ENCODE measurements around the gene BOLL. TPM values are rescaled to one million over a fixed set of nuclear protein-coding genes. Genes with fewer than 3 reads are reported as not detected.
A peak's percentile ranks its signal among the peaks of the same experiment; 100 is the strongest.

Gene BOLL
- total RNA-seq, 6 experiments from 2014 or later = not detected

- WGBS (ENCODE audit: insufficient coverage, low coverage, low lambda C conversion rate, missing lambda C conversion rate) = 39% methylated on average over 2 of the region's 2 CpGs
- no peak overlapping the region for H3K4me3 ChIP-seq
- H3K27me3 ChIP-seq = no peaks in the 10 kb centered on the region
- ATAC-seq (no peak), DNase-seq (no peak)
- no peaks in the 10 kb centered on the region for H3K36me3 ChIP-seq
- H3K4me1 ChIP-seq = peaks cover 0 to 27% (median 10%) of the 10 kb centered on the region in 4 donors
- no peaks in the 10 kb centered on the region for H3K9me3 ChIP-seq
- TF ChIP-seq CTCF (IDR thresholded peaks at IDR 0.05) (no peak), POLR2A (IDR thresholded peaks at IDR 0.05) (no peak)
- intact Hi-C loops (cut with DNase I) = no loop called here
- H3K27ac ChIP-seq = no peak overlapping the region
Observed at GRCh38 chr2:197708331-197708730, 76.8 kb downstream of the BOLL start.

- no peaks in the 10 kb centered on the region for H3K9me3 ChIP-seq
- H3K27me3 ChIP-seq = no peaks in the 10 kb centered on the region
- DNase-seq = no peak
- no peaks in the 10 kb centered on the region for H3K36me3 ChIP-seq
- peak overlapping the region in 1 of 3 donors; percentile 89 for H3K4me3 ChIP-seq
- peaks cover 0 to 27% (median 10%) of the 10 kb centered on the region in 4 donors for H3K4me1 ChIP-seq
- no peak overlapping the region for H3K27ac ChIP-seq
- WGBS (ENCODE audit: insufficient coverage, low coverage, low lambda C conversion rate, missing lambda C conversion rate) = 6% methylated on average over 4 of the region's 4 CpGs
- peak; percentile 56 to 70 (median 64) for TF ChIP-seq CTCF (IDR thresholded peaks at IDR 0.05)
- no peak for TF ChIP-seq POLR2A (IDR thresholded peaks at IDR 0.05)
- intact Hi-C loops (cut with DNase I) = no loop called here
- peak in 3 of 4 donors; percentile 21 to 36 (median 29) for ATAC-seq
Observed at GRCh38 chr2:197707316-197708213, 77.6 kb downstream of the BOLL start.

DNA sequence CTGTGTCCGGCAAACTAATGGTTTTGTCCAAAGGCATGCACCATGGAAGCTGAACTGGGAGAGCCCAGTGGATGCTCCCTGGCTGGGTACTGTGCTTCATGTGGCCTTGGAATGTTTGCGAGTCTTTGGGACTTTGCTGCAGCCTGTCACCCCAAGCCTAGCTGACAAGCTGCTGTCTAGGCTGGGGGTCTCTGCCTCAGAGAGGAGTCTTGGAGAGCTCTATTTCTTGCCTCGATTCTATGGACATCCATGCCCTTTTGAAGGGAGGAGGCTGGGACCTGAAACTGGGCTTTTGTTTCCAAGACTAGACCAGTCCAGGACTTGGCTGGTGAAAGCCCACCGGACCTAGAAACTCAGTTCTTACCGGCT, 78.3 kb downstream of the BOLL start:
- intact Hi-C loops (cut with DNase I) = no loop called here
- H3K9me3 ChIP-seq = no peaks in the 10 kb centered on the region
- no peak for ATAC-seq
- WGBS (ENCODE audit: insufficient coverage, low coverage, low lambda C conversion rate, missing lambda C conversion rate) = 78% methylated on average over 2 of the region's 5 CpGs
- peak overlapping the region; percentile 80 to 93 (median 89) for H3K4me3 ChIP-seq
- TF ChIP-seq CTCF (IDR thresholded peaks at IDR 0.05) (no peak), POLR2A (IDR thresholded peaks at IDR 0.05) (no peak)
- H3K27ac ChIP-seq = no peak overlapping the region
- no peaks in the 10 kb centered on the region for H3K27me3 ChIP-seq
- no peak for DNase-seq
- H3K4me1 ChIP-seq = peaks cover 0 to 27% (median 10%) of the 10 kb centered on the region in 4 donors
- no peaks in the 10 kb centered on the region for H3K36me3 ChIP-seq

- H3K4me3 ChIP-seq = peak overlapping the region; percentile 80 to 93 (median 89)
- DNase-seq = peak in 2 of 3 donors; percentile 46 to 47
- ATAC-seq = peak in 1 of 4 donors; percentile 5
- H3K9me3 ChIP-seq = no peaks in the 10 kb centered on the region
- H3K27me3 ChIP-seq = no peaks in the 10 kb centered on the region
- H3K27ac ChIP-seq = peak overlapping the region in 2 of 3 donors; percentile 24 to 55
- 31% methylated on average over 11 of the region's 38 CpGs for WGBS (ENCODE audit: insufficient coverage, low coverage, low lambda C conversion rate, missing lambda C conversion rate)
- no peaks in the 10 kb centered on the region for H3K36me3 ChIP-seq
- H3K4me1 ChIP-seq = peaks cover 0 to 27% (median 10%) of the 10 kb centered on the region in 4 donors
- intact Hi-C loops (cut with DNase I) = no loop called here
- TF ChIP-seq POLR2A (IDR thresholded peaks at IDR 0.05) (no peak), CTCF (IDR thresholded peaks at IDR 0.05) (no peak)
Observed at GRCh38 chr2:197705912-197706838, 78.9 kb downstream of the BOLL start.
